Spleen (tissue), 11 donors: Measurements from ENCODE around the gene BLOC1S4. TPM values are rescaled to one million over a fixed set of nuclear protein-coding genes. Genes with fewer than 3 reads are reported as not detected.

Experiments used
- DNase-seq: peaks from one replicate; pipeline ENCODE4 v3.0.0-alpha.2; 2020
- H3K27ac ChIP-seq, 8 donors: fragments of 200-600 bp; sonication (generic) in 7 of 8; 1 replicate in 4 of 8; 2 replicates in 4 of 8; pipeline versions ENCODE4 v1.5.0 to v1.8.0; 2016 to 2021; ENCODE audit warnings: inconsistent platforms in 4 of 8, mild to moderate bottlenecking in 4 of 8, moderate library complexity in 1 of 8
- H3K27me3 ChIP-seq, 7 donors: fragments of 200-600 bp; sonication (generic) in 6 of 7; replicated peaks in 1 of 7; 1 replicate in 4 of 7; 2 replicates in 3 of 7; pipeline versions ENCODE4 v1.5.0 to v1.8.0; 2016 to 2021; ENCODE audit warnings: inconsistent platforms in 3 of 7, mild to moderate bottlenecking in 1 of 7
- H3K36me3 ChIP-seq, 6 donors: fragments of 200-600 bp; sonication (generic) in 5 of 6; 1 replicate in 4 of 6; 2 replicates in 2 of 6; pipeline versions ENCODE4 v1.5.0 to v1.8.0; 2016 to 2021; ENCODE audit warnings: inconsistent platforms in 2 of 6
- H3K4me1 ChIP-seq, 6 donors: fragments of 200-600 bp; sonication (generic) in 5 of 6; 1 replicate in 3 of 6; 2 replicates in 3 of 6; pipeline versions ENCODE4 v1.5.0 to v1.8.0; 2016 to 2021; ENCODE audit warnings: inconsistent platforms in 3 of 6
- H3K4me3 ChIP-seq, 8 donors: fragments of 200-600 bp; sonication (generic) in 7 of 8; 1 replicate in 4 of 8; 2 replicates in 4 of 8; pipeline versions ENCODE4 v1.5.0 to v1.8.0; 2016 to 2021; ENCODE audit warnings: inconsistent platforms in 4 of 8, mild to moderate bottlenecking in 4 of 8, moderate library complexity in 2 of 8
- H3K9me3 ChIP-seq, 8 donors: fragments of 200-600 bp; sonication (generic) in 7 of 8; 1 replicate in 4 of 8; 2 replicates in 4 of 8; pipeline versions ENCODE4 v1.5.0 to v1.8.0; 2016 to 2021; ENCODE audit warnings: inconsistent platforms in 4 of 8
- CTCF ChIP-seq, 11 experiments: fragments of 200-600 bp in 7 of 11; fragments of 450-650 bp in 4 of 11; sonication (generic) in 4 of 11; IDR thresholded peaks in 8 of 11; conservative IDR thresholded peaks in 3 of 11; 1 replicate in 7 of 11; 2 replicates in 4 of 11; pipeline versions ENCODE4 v1.4.0 to v1.8.0; 2016 to 2021; ENCODE audit warnings: antibody characterized with exemption in 11 of 11, inconsistent platforms in 4 of 11, mild to moderate bottlenecking in 1 of 11
- POLR2A ChIP-seq, 3 donors: fragments of 450-650 bp; IDR thresholded peaks; one replicate each; pipeline ENCODE4 v1.5.1; 2017; ENCODE audit warnings: antibody characterized with exemption in 3 of 3, mild to moderate bottlenecking in 1 of 3
- POLR2AphosphoS5 ChIP-seq, 3 donors: sonication (generic); formaldehyde crosslinking; IDR thresholded peaks; one replicate each; pipeline ENCODE4 v1.5.1; 2017; ENCODE audit warnings: antibody characterized with exemption in 3 of 3
- WGBS, 5 donors: extraction: QIAGEN DNeasy Blood & Tissue Kit in 3 of 5; methylation state at CpG; one replicate each; pipeline versions ENCODE4 v1.1.5 to v1.1.7; 2013 to 2018; 5-methylcytosine and 5-hydroxymethylcytosine counted together
- intact Hi-C: fragments of 100-400 bp; cut with DNase I; formaldehyde crosslinking; loops from one replicate; pipeline ENCODE4 v1.15.0; 2023; ENCODE audit warnings: low total_unique reads
- polyA plus RNA-seq, 3 donors: library from polyadenylated mRNA; stranded (reverse); fragments of 200-250 nt; gene quantifications; one replicate each; pipeline ENCODE4 v1.2.1, GENCODE V29; 2013
- total RNA-seq, 7 donors: library from RNA; depleted of rRNA in 3 of 7; stranded (reverse); fragments of >200 nt in 3 of 7; fragmentation: NEBNext Ultra II Directional in 4 of 7; extraction: Animal tissue kit (Norgen Biotek cat#: 25700) in 4 of 7; gene quantifications; one replicate each; pipeline versions ENCODE4 v1.1.0 to v1.2.1, GENCODE V29; 2016 to 2021
- donor health status: healthy with polysubstance abuse.
- donor health status: DM: no; HTN: no; CAD: no; lungs with moderate emphysema.
- donor health status: DM: no; HTN: no; CAD: no.
- donor health status: Bipolar disorder and iron deficiency.
- donor health status: healthy.
- donor health status: DM: no; HTN: no; CAD: no.
- donor health status: DM: yes; HTN: yes; CAD: no.

The BLOC1S4 gene
- total and polyA plus RNA-seq, 10 donors = 13.4 to 24.2 (median 19.0) TPM

GRCh38 chr4:6727081-6727942 lies 11.3 kb downstream of the BLOC1S4 start:
- TF ChIP-seq POLR2AphosphoS5 (IDR thresholded peaks at IDR 0.05) (peak in 1 of 3 donors; percentile 41), CTCF (IDR thresholded peaks at IDR 0.05 in 8 of 11, conservative IDR thresholded peaks at IDR 0.05 in 3 of 11) (no peak), POLR2A (IDR thresholded peaks at IDR 0.05) (no peak)
- peak; percentile 74 for DNase-seq
- Histone ChIP-seq H3K36me3 (no peaks in the 10 kb centered on the region), H3K9me3 (no peaks in the 10 kb centered on the region), H3K27ac (peak overlapping the region in 1 of 8 donors; percentile 2), H3K27me3 (no peaks in the 10 kb centered on the region), H3K4me3 (no peak overlapping the region), H3K4me1 (peaks cover 0 to 23% (median 6%) of the 10 kb centered on the region in 6 donors)
- intact Hi-C loops = no loop called here
- 60 to 85% (median 74%) methylated on average over 26 to 30 of the region's 31 CpGs for WGBS, 5 donors

DNA sequence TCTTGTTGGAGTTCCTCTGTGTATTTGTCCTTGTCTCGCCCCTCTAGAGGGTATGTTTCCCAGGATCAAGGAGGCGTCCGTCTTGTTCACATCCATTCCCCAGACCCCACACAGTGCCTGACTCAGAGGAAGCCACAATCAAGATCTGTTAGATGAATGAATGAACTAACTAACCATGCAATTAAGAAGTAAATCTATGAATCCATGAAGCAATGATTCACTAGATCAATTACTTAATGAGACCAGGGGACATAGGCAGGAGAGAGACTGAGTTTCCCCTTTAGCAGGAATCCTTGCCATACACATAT lies 11.9 kb downstream of the BLOC1S4 start:
- Histone ChIP-seq H3K36me3 (no peaks in the 10 kb centered on the region), H3K27ac (no peak overlapping the region), H3K4me3 (no peak overlapping the region), H3K9me3 (no peaks in the 10 kb centered on the region), H3K27me3 (no peaks in the 10 kb centered on the region), H3K4me1 (peaks cover 0 to 23% (median 9%) of the 10 kb centered on the region in 6 donors)
- TF ChIP-seq POLR2AphosphoS5 (IDR thresholded peaks at IDR 0.05) (no peak), CTCF (IDR thresholded peaks at IDR 0.05 in 8 of 11, conservative IDR thresholded peaks at IDR 0.05 in 3 of 11) (no peak), POLR2A (IDR thresholded peaks at IDR 0.05) (no peak)
- DNase-seq = no peak
- 51 to 88% (median 63%) methylated on average over 3 of the region's 3 CpGs for WGBS, 5 donors
- intact Hi-C loops = no loop called here

DNA sequence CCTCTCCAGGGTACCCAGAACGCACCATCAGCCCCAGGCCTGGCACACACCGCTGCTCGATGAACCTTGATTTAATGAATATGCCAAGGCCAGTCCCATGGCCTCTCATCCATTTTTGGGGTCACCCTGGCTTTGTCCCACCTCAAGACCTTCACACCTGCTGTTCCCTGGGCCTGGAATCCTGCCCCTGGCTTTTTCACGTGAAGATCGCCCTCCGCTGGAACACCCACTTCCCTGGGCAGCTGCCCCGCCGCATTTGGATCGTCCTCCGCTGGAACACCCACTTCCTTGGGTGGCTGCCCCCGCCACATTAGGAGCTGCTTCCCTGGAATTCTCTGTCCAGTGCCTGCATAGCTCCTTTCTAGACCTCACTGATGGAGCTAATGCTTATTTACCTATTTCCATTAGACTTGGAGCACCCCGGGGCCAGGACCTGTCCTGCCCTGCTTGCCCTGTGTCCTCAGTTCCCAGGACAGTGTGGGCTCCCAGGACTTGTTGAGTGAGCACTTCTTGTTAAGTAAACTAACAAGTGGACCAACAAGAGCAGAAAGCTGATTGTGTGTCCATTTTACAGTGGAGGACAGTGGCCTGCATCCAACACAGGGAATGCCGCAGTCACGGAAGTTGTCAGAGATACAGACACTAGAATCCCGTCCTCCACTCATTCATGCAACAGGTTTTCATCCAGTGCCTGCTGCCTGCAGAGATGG lies 12.5 kb downstream of the BLOC1S4 start:
- Histone ChIP-seq H3K9me3 (no peaks in the 10 kb centered on the region), H3K4me1 (peaks cover 0 to 23% (median 9%) of the 10 kb centered on the region in 6 donors), H3K27me3 (no peaks in the 10 kb centered on the region), H3K27ac (no peak overlapping the region), H3K4me3 (no peak overlapping the region), H3K36me3 (no peaks in the 10 kb centered on the region)
- no peak for DNase-seq
- intact Hi-C loops = no loop called here
- 80 to 90% (median 88%) methylated on average over 15 of the region's 15 CpGs for WGBS, 5 donors
- TF ChIP-seq POLR2AphosphoS5 (IDR thresholded peaks at IDR 0.05) (no peak), POLR2A (IDR thresholded peaks at IDR 0.05) (no peak), CTCF (IDR thresholded peaks at IDR 0.05 in 8 of 11, conservative IDR thresholded peaks at IDR 0.05 in 3 of 11) (no peak)
